IMR-90 (cell line): Measurements from ENCODE around the gene CIITA. TPM values are rescaled to one million over a fixed set of nuclear protein-coding genes. Genes with fewer than 3 reads are reported as not detected.
A peak's percentile ranks its signal among the peaks of the same experiment; 100 is the strongest.

Experiments
- ATAC-seq: fragments of 200-7000 bp; cut with Tn5 transposase; 2 replicates; pipeline ENCODE4 v1.9.1; 2020; ENCODE audit warnings: low read depth, mild to moderate bottlenecking, moderate library complexity
- BruUV-seq: library from RNA; stranded (reverse); fragments of 400-500 nt; replicated peaks from 2 replicates; lab custom pipeline; 2021; lab: Mats Ljungman, UMichigan
- CTCF ChIA-PET: fragments of 300-600 bp; formaldehyde crosslinking; extraction: SDS; loops from one replicate; lab custom pipeline; 2021; ENCODE audit warnings: antibody characterized with exemption; lab: Yijun Ruan, JAX
- POLR2A ChIA-PET: fragments of 300-600 bp; sonication (Branson Sonifier 250); formaldehyde crosslinking; loops from one replicate; lab custom pipeline; 2022; ENCODE audit warnings: antibody characterized with exemption; ENCODE audit not compliant: unreplicated experiment; lab: Charles Lee
- DNase-seq: peaks from one replicate; pipeline ENCODE4 v3.0.0; 2013
- H2AFZ ChIP-seq: replicated peaks from 2 replicates; pipeline ENCODE3; 2013; ENCODE audit warnings: low read length, mild to moderate bottlenecking; ENCODE audit not compliant: poor library complexity
- H2AK5ac ChIP-seq: 2 replicates; pipeline ENCODE4 v1.6.1; 2013; ENCODE audit warnings: low read depth, low read length, inconsistent platforms
- H2AK9ac ChIP-seq: replicated peaks from 2 replicates; pipeline ENCODE3; 2013; ENCODE audit warnings: mild to moderate bottlenecking, low read depth, low read length, moderate library complexity; ENCODE audit not compliant: poor library complexity
- H2BK120ac ChIP-seq: 2 replicates; pipeline ENCODE4 v1.6.1; 2013; ENCODE audit warnings: low read depth, low read length, inconsistent platforms
- H2BK15ac ChIP-seq: 3 replicates; pipeline ENCODE4 v1.6.1; 2013; ENCODE audit warnings: low read depth, low read length, inconsistent platforms
- H2BK20ac ChIP-seq: 2 replicates; pipeline ENCODE4 v1.6.1; 2013; ENCODE audit warnings: low read depth, mild to moderate bottlenecking, inconsistent platforms, low read length, moderate library complexity
- H2BK5ac ChIP-seq: 2 replicates; pipeline ENCODE4 v1.6.1; 2013; ENCODE audit warnings: mild to moderate bottlenecking, low read depth, low read length, inconsistent platforms; ENCODE audit not compliant: poor library complexity, severe bottlenecking
- H3K14ac ChIP-seq: replicated peaks from 2 replicates; pipeline ENCODE4 v1.6.1; 2013; ENCODE audit warnings: low read depth, low read length, inconsistent platforms
- H3K18ac ChIP-seq: 2 replicates; pipeline ENCODE4 v1.6.1; 2013; ENCODE audit warnings: low read depth, low read length, control low read depth
- H3K23ac ChIP-seq: 2 replicates; pipeline ENCODE4 v1.6.1; 2013; ENCODE audit warnings: low read depth, low read length, inconsistent platforms
- H3K27ac ChIP-seq: 2 replicates; pipeline ENCODE4 v1.5.1; 2013; ENCODE audit warnings: mild to moderate bottlenecking, control low read depth, low read length; ENCODE audit not compliant: insufficient read depth
- H3K27me3 ChIP-seq: 2 replicates; pipeline ENCODE4 v1.6.1; 2013; ENCODE audit warnings: low read length; ENCODE audit not compliant: control insufficient read depth, insufficient read depth
- H3K36me3 ChIP-seq: 2 replicates; pipeline ENCODE4 v1.6.1; 2013; ENCODE audit warnings: low read length, mixed read lengths; ENCODE audit not compliant: control insufficient read depth, insufficient read depth
- H3K4ac ChIP-seq: 2 replicates; pipeline ENCODE4 v1.6.1; 2013; ENCODE audit warnings: low read depth, low read length, inconsistent platforms
- H3K4me1 ChIP-seq: 2 replicates; pipeline ENCODE4 v1.6.1; 2013; ENCODE audit warnings: low read length, mixed read lengths; ENCODE audit not compliant: control insufficient read depth, insufficient read depth
- H3K4me2 ChIP-seq: 2 replicates; pipeline ENCODE4 v1.6.1; 2013; ENCODE audit warnings: low read depth, mild to moderate bottlenecking, control low read depth, low read length, moderate library complexity
- H3K4me3 ChIP-seq: 2 replicates; pipeline ENCODE4 v1.5.1; 2013; ENCODE audit warnings: low read depth, mild to moderate bottlenecking, control low read depth, low read length, moderate library complexity; ENCODE audit not compliant: insufficient read depth
- H3K56ac ChIP-seq: 2 replicates; pipeline ENCODE4 v1.6.1; 2013; ENCODE audit warnings: low read length, inconsistent platforms; ENCODE audit not compliant: insufficient read depth; ENCODE audit errors: extremely low read depth
- H3K79me1 ChIP-seq, 2 experiments: 2 replicates each; pipeline ENCODE4 v1.6.1; 2013; ENCODE audit warnings: low read length in 2 of 2, inconsistent platforms in 1 of 2, low read depth in 1 of 2
- H3K9ac ChIP-seq: 2 replicates; pipeline ENCODE4 v1.6.1; 2013; ENCODE audit warnings: low read depth, low read length, control low read depth
- H3K9me1 ChIP-seq: 2 replicates; pipeline ENCODE4 v1.6.1; 2013; ENCODE audit warnings: low read length, inconsistent platforms; ENCODE audit not compliant: insufficient read depth
- H3K9me3 ChIP-seq: 2 replicates; pipeline ENCODE4 v1.6.1; 2013; ENCODE audit warnings: low read length; ENCODE audit not compliant: control insufficient read depth, insufficient read depth
- H4K20me1 ChIP-seq: 2 replicates; pipeline ENCODE4 v1.6.1; 2013; ENCODE audit warnings: low read length, inconsistent platforms; ENCODE audit not compliant: insufficient read depth
- H4K5ac ChIP-seq: 2 replicates; pipeline ENCODE4 v1.6.1; 2013; ENCODE audit warnings: mild to moderate bottlenecking, low read depth, low read length, control low read depth
- H4K8ac ChIP-seq, 2 experiments: 2 replicates each; pipeline ENCODE4 v1.6.1; 2013; ENCODE audit warnings: low read depth in 2 of 2, low read length in 2 of 2, control low read depth in 1 of 2, inconsistent platforms in 1 of 2
- H4K91ac ChIP-seq: 2 replicates; pipeline ENCODE4 v1.6.1; 2013; ENCODE audit warnings: low read depth, low read length, inconsistent platforms; ENCODE audit not compliant: insufficient read depth
- BHLHE40 ChIP-seq: fragments of 150-350 bp; IDR thresholded peaks from 2 replicates; pipeline ENCODE4 v1.6.1; 2016; ENCODE audit warnings: mild to moderate bottlenecking, low read depth, low read length
- CEBPB ChIP-seq: IDR thresholded peaks from 2 replicates; pipeline ENCODE4 v1.6.1; 2012; ENCODE audit warnings: low read depth, low read length, improper control_type of control experiment
- CHD1 ChIP-seq: IDR thresholded peaks from 2 replicates; pipeline ENCODE4 v1.6.1; 2012; ENCODE audit warnings: low read depth, low read length, improper control_type of control experiment
- FOS ChIP-seq: fragments of 150-350 bp; IDR thresholded peaks from 2 replicates; pipeline ENCODE4 v1.6.1; 2016; ENCODE audit warnings: low read depth, low read length
- MAFK ChIP-seq: IDR thresholded peaks from 2 replicates; pipeline ENCODE4 v1.6.1; 2012; ENCODE audit warnings: low read depth, low read length, improper control_type of control experiment
- MAZ ChIP-seq: IDR thresholded peaks from 2 replicates; pipeline ENCODE4 v1.6.1; 2012; ENCODE audit warnings: low read depth, mild to moderate bottlenecking, low read length, improper control_type of control experiment, moderate library complexity, borderline replicate concordance
- MXI1 ChIP-seq: IDR thresholded peaks from 2 replicates; pipeline ENCODE4 v1.6.1; 2012; ENCODE audit warnings: low read depth, mild to moderate bottlenecking, low read length, moderate library complexity, borderline replicate concordance
- NFE2L2 ChIP-seq: fragments of 150-350 bp; IDR thresholded peaks from 2 replicates; pipeline ENCODE4 v1.6.1; 2016; ENCODE audit warnings: low read depth, mild to moderate bottlenecking, low read length
- POLR2A ChIP-seq: IDR thresholded peaks from 2 replicates; pipeline ENCODE4 v1.6.1; 2012; ENCODE audit warnings: mild to moderate bottlenecking, low read depth, low read length
- RAD21 ChIP-seq: IDR thresholded peaks from 2 replicates; pipeline ENCODE4 v1.6.1; 2012; ENCODE audit warnings: low read length, improper control_type of control experiment
- RCOR1 ChIP-seq: IDR thresholded peaks from 2 replicates; pipeline ENCODE4 v1.6.1; 2012; ENCODE audit warnings: mild to moderate bottlenecking, low read length, improper control_type of control experiment; ENCODE audit not compliant: insufficient replicate concordance
- RFX5 ChIP-seq: IDR thresholded peaks from 2 replicates; pipeline ENCODE4 v1.8.0; 2012; ENCODE audit warnings: low read depth, mild to moderate bottlenecking, low read length, moderate library complexity
- WGBS, 2 experiments: methylation state at CpG; one replicate each; pipeline versions ENCODE4 v1.1.5 to v1.1.7; 2013; ENCODE audit warnings: missing lambda C conversion rate in 2 of 2; ENCODE audit not compliant: insufficient read length in 1 of 2; ENCODE audit errors: extremely low coverage in 2 of 2; 5-methylcytosine and 5-hydroxymethylcytosine counted together
- dilution Hi-C: fragments of 300-500 bp; cut with HindIII; formaldehyde crosslinking; loops from one replicate; pipeline ENCODE4 v1.14.3; 2018; ENCODE audit warnings: low sequenced_read_pairs; ENCODE audit not compliant: unreplicated experiment
- in situ Hi-C: fragments of 300-500 bp; cut with MboI; formaldehyde crosslinking; loops from 3 replicates; pipeline ENCODE4 v1.14.3; 2019; ENCODE audit warnings: low sequenced_read_pairs, inconsistent platforms, mixed read lengths
- intact Hi-C: fragments of 100-400 bp; cut with micrococcal nuclease; formaldehyde crosslinking; loops from 2 replicates; pipeline ENCODE4 v1.10.0; 2022
- polyA plus RNA-seq, 3 experiments: library from polyadenylated mRNA; depleted of rRNA; stranded (reverse); fragments of >200 nt; gene quantifications; 2 replicates each; pipeline ENCODE4 v1.2.3, GENCODE V29; 2012; ENCODE audit warnings: low replicate concordance in 1 of 3
- total RNA-seq: library from RNA; depleted of rRNA; stranded (reverse); fragments of >200 nt; gene quantifications from 2 replicates; pipeline ENCODE4 v1.2.3, GENCODE V29; 2012
- TF ChIP-seq, protein P1 (sequence below): conservative IDR thresholded peaks from 2 replicates; pipeline ENCODE4 v1.5.1; 2012; ENCODE audit warnings: mild to moderate bottlenecking, low read depth, low read length, improper control_type of control experiment
- TF ChIP-seq, protein P2 (sequence below): fragments of 150-350 bp; IDR thresholded peaks from 2 replicates; pipeline ENCODE4 v1.6.1; 2017; ENCODE audit warnings: mild to moderate bottlenecking, antibody characterized with exemption, low read length, low read depth
- TF ChIP-seq, protein P3 (sequence below): fragments of 150-350 bp; IDR thresholded peaks from 2 replicates; pipeline ENCODE4 v1.6.1; 2016; ENCODE audit warnings: low read depth, mild to moderate bottlenecking, low read length, moderate library complexity, borderline replicate concordance

The CIITA gene
- total and polyA plus RNA-seq, 2 of the 4 experiments (the other 2 are of a cell fraction): 0.10 TPM; not detected in 1

DNA sequence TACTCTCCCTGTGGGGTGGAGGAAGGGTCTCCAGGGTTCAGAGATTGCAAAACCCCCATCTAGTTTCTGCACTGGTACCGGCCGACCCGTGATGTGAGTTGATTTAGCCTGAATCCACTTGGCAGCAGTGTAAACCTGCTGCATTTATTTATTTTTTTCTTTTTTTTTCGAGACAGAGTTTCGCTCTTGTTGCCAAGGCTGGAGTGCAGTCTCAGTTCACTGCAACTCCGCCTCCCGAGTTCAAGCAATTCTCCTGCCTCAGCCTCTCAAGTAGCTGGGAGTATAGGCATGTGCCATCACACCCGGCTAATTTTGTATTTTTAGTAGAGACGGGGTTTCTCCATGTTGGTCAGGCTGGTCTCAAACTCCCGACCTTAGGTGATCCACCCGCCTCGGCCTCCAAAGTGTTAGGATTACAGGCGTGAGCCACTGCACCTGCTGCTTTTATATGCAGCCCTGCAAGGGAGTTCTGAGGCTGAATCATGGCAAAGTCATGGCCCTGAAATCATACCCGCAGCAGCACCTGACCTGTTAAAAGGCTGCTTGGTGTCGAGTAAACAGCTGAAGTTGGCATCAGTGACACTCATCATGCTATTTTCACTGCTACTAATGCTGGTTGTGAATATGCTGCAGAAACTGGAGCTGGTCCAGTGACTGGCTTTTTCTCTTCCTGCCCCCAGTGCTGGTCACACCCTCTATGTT lies 43.9 kb downstream of the CIITA start:
- Histone ChIP-seq H3K27ac (no peak overlapping the region), H3K4me3 (no peak overlapping the region), H3K9ac (no peak overlapping the region), H3K9me1 (no peaks in the 10 kb centered on the region), H3K27me3 (peaks cover 4% of the 10 kb centered on the region; the same call in 1 of the 2 replicates), H2BK5ac (no peak overlapping the region), H3K18ac (no peak overlapping the region), H2BK20ac (no peak overlapping the region), H4K20me1 (no peaks in the 10 kb centered on the region; the same call in 1 of the 2 replicates), H4K8ac (no peak overlapping the region), H2AK9ac (peak overlapping the region; percentile 31), H2AFZ (no peak overlapping the region), H3K4me1 (peaks cover 5% of the 10 kb centered on the region), H3K56ac (no peak overlapping the region), H3K36me3 (peaks cover 9% of the 10 kb centered on the region; the same call in 1 of the 2 replicates), H3K4ac (no peak overlapping the region), H2AK5ac (no peak overlapping the region), H2BK120ac (no peak overlapping the region), H3K4me2 (no peak overlapping the region), H2BK15ac (no peak overlapping the region), H3K9me3 (no peaks in the 10 kb centered on the region), H4K5ac (no peak overlapping the region), H3K23ac (no peak overlapping the region), H4K91ac (no peak overlapping the region), H3K14ac (no peak overlapping the region), H3K79me1 (peaks cover 0 to 4% of the 10 kb centered on the region in 2 experiments; a peak in 1 of 4 replicates)
- WGBS, 2 experiments: 73% methylated on average over 8 of the region's 15 CpGs; no CpG with 5 or more reads in 1 of the 2 experiments
- intact Hi-C loops: no loop called here
- ChIA-PET POLR2A (no interaction called here), CTCF (interaction anchor here (0.7 kb wide), 1 partner anchor 42 kb away, joined by 3 read pairs; no protein-coding TSS in a partner anchor)
- in situ Hi-C loops: loop anchor here (25.0 kb wide), 1 partner anchor 659 kb away; no protein-coding TSS in a partner anchor
- ATAC-seq (no peak), DNase-seq (no peak)
- dilution Hi-C loops: no loop called here
- BruUV-seq: no TSS peak
- TF ChIP-seq BHLHE40: no peak
- TF ChIP-seq CHD1: no peak
- no peak for TF ChIP-seq POLR2A
- TF ChIP-seq RCOR1: no peak
- TF ChIP-seq, protein P1, sequence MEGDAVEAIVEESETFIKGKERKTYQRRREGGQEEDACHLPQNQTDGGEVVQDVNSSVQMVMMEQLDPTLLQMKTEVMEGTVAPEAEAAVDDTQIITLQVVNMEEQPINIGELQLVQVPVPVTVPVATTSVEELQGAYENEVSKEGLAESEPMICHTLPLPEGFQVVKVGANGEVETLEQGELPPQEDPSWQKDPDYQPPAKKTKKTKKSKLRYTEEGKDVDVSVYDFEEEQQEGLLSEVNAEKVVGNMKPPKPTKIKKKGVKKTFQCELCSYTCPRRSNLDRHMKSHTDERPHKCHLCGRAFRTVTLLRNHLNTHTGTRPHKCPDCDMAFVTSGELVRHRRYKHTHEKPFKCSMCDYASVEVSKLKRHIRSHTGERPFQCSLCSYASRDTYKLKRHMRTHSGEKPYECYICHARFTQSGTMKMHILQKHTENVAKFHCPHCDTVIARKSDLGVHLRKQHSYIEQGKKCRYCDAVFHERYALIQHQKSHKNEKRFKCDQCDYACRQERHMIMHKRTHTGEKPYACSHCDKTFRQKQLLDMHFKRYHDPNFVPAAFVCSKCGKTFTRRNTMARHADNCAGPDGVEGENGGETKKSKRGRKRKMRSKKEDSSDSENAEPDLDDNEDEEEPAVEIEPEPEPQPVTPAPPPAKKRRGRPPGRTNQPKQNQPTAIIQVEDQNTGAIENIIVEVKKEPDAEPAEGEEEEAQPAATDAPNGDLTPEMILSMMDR: no peak
- no peak for TF ChIP-seq MXI1
- no peak for TF ChIP-seq FOS
- no peak for TF ChIP-seq NFE2L2
- TF ChIP-seq, protein P2, sequence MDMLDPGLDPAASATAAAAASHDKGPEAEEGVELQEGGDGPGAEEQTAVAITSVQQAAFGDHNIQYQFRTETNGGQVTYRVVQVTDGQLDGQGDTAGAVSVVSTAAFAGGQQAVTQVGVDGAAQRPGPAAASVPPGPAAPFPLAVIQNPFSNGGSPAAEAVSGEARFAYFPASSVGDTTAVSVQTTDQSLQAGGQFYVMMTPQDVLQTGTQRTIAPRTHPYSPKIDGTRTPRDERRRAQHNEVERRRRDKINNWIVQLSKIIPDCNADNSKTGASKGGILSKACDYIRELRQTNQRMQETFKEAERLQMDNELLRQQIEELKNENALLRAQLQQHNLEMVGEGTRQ: no peak
- no peak for TF ChIP-seq RAD21
- TF ChIP-seq, protein P3, sequence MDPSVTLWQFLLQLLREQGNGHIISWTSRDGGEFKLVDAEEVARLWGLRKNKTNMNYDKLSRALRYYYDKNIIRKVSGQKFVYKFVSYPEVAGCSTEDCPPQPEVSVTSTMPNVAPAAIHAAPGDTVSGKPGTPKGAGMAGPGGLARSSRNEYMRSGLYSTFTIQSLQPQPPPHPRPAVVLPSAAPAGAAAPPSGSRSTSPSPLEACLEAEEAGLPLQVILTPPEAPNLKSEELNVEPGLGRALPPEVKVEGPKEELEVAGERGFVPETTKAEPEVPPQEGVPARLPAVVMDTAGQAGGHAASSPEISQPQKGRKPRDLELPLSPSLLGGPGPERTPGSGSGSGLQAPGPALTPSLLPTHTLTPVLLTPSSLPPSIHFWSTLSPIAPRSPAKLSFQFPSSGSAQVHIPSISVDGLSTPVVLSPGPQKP: no peak
- TF ChIP-seq RFX5: no peak
- no peak for TF ChIP-seq MAZ
- TF ChIP-seq MAFK: no peak
- no peak for TF ChIP-seq CEBPB
